GM12892 (cell line): ENCODE measurements around the gene ATXN10.

Experiments used
- POLR2A ChIP-seq: IDR thresholded peaks from 2 replicates; pipeline ENCODE4 v1.6.1; 2011; ENCODE audit warnings: low read depth, low read length, control low read depth
- POLR2AphosphoS5 ChIP-seq: IDR thresholded peaks from 2 replicates; pipeline ENCODE4 v1.6.1; 2011; ENCODE audit warnings: low read depth, low read length, control low read depth
- TAF1 ChIP-seq: IDR thresholded peaks from 2 replicates; pipeline ENCODE4 v1.6.1; 2011; ENCODE audit warnings: low read depth, mild to moderate bottlenecking, control low read depth, low read length, borderline replicate concordance

DNA sequence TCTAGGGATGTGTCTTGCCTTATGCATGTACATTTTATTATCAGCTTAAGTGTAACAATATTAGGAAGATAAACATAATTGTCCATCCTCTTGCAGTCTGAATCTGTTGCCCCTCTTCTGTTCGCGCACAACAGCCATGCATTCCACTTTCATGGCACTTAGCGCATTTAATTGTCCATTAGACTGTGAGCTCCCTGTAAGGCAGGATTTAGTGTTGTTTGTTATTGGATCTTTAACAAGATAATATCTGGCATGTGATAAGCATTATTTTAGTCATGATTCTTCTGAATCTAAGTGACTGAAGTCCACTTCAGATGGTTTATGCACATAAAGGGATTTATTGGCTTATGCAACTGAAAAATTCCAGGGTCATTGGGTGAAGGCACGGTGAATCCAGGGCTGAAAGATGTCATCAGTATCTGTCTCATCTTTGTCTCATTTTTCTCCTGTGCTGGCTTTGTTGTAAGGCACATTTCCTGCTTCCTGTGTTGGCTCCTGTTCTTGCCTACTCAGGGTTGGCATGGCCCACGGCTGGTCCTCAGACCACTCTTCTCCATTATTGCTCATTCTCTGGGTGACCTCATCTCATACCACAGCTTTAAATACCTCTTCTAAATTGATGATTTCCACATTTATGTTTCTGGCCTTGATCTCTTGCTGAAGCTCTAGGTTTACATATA, 37.6 kb downstream of the ATXN10 start:
- TF ChIP-seq POLR2A (no peak), POLR2AphosphoS5 (no peak), TAF1 (no peak)
